ENCODE data around the gene SERPINA5. TPM values are rescaled to one million over a fixed set of nuclear protein-coding genes. Genes with fewer than 3 reads are reported as not detected.
"Not testable (repeated sequence)": the region's sequence is repeated elsewhere in the genome, so short reads cannot be mapped to it uniquely, and the experiment has no call there.

SERPINA5 gene
- total and polyA plus RNA-seq, 3 donors from 2014 or later = 940 to 1,170 (median 1,154) TPM

- Histone ChIP-seq H3K4me3 (no peak overlapping the region), H3K4me1 (no peaks in the 10 kb centered on the region), H3K9me3 (no peaks in the 10 kb centered on the region), H3K27me3 (no peaks in the 10 kb centered on the region), H3K27ac (no peak overlapping the region), H3K36me3 (ENCODE audit: low read depth, missing control alignments) (no peaks in the 10 kb centered on the region)
- WGBS, 2 donors = 88 to 97% methylated on average over 3 to 4 of the region's 4 CpGs
- TF ChIP-seq, protein P1, sequence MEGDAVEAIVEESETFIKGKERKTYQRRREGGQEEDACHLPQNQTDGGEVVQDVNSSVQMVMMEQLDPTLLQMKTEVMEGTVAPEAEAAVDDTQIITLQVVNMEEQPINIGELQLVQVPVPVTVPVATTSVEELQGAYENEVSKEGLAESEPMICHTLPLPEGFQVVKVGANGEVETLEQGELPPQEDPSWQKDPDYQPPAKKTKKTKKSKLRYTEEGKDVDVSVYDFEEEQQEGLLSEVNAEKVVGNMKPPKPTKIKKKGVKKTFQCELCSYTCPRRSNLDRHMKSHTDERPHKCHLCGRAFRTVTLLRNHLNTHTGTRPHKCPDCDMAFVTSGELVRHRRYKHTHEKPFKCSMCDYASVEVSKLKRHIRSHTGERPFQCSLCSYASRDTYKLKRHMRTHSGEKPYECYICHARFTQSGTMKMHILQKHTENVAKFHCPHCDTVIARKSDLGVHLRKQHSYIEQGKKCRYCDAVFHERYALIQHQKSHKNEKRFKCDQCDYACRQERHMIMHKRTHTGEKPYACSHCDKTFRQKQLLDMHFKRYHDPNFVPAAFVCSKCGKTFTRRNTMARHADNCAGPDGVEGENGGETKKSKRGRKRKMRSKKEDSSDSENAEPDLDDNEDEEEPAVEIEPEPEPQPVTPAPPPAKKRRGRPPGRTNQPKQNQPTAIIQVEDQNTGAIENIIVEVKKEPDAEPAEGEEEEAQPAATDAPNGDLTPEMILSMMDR (IDR thresholded peaks at IDR 0.05) = no peak
- no peak for TF ChIP-seq POLR2A (IDR thresholded peaks at IDR 0.05)
- no peak for DNase-seq
- intact Hi-C loops (cut with DNase I; ENCODE audit: low total_unique reads) = no loop called here
Observed at GRCh38 chr14:94632305-94632590, 51.0 kb downstream of the SERPINA5 start.

DNA sequence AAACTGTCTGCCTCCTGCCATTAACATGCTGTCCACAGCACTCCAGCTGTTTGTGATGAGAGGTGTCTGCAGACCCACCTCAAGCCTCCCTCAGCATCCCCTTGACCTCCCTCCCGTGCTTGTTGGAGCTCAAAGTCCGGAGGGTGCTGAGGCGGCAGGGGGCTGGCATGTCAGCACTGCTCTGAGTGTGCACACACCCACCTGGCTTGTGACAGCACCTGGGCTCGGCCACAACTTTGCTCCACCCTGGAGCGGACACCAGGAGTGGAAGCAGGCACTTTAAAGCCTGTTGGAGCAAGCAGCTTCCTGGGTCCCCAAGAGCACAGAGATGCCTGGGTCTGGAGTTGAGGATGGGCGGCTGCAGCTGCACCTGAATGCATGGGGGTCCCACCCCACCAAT, 51.9 kb downstream of the SERPINA5 start:
- TF ChIP-seq, protein P1 (IDR thresholded peaks at IDR 0.05) = no peak
- TF ChIP-seq POLR2A (IDR thresholded peaks at IDR 0.05) = no peak
- intact Hi-C loops (cut with DNase I; ENCODE audit: low total_unique reads) = no loop called here
- 89 to 93% methylated on average over 5 to 6 of the region's 6 CpGs for WGBS, 2 donors

DNA sequence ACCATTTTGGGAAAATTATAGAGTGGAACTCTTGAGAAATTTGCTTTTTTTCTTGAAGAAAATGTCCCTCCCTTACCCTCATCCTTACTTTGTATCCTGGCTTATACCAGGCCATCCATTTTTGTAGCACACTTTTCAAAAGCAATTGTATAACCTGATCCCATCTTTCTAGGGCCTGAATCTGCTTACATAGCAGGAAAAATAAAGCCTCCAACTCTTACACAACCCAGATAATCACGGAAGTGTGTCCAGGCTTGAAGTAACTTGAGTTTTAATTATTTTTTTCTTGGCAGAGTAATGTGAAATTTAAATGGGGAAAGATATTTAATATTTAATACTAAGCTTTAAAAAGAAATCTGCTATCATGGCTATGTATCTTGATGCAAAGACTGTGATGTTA, 53.9 kb downstream of the SERPINA5 start:
- H3K27me3 ChIP-seq = no peaks in the 10 kb centered on the region
- H3K9me3 ChIP-seq = no peaks in the 10 kb centered on the region
- H3K36me3 ChIP-seq (ENCODE audit: low read depth, missing control alignments) = no peaks in the 10 kb centered on the region
- TF ChIP-seq, protein P1 (IDR thresholded peaks at IDR 0.05) = no peak
- TF ChIP-seq POLR2A (IDR thresholded peaks at IDR 0.05) = no peak
- no peak overlapping the region for H3K4me3 ChIP-seq
- no peak for DNase-seq
- no peaks in the 10 kb centered on the region for H3K4me1 ChIP-seq
- 76 to 85% methylated on average over 1 of the region's 1 CpG for WGBS, 2 donors
- H3K27ac ChIP-seq = no peak overlapping the region
- intact Hi-C loops (cut with DNase I; ENCODE audit: low total_unique reads) = no loop called here

More for the DNA sequence above, 51.9 kb downstream of the SERPINA5 start:
- no peaks in the 10 kb centered on the region for H3K9me3 ChIP-seq
- no peak overlapping the region for H3K4me3 ChIP-seq
- no peak for DNase-seq
- H3K27ac ChIP-seq = no peak overlapping the region
- no peaks in the 10 kb centered on the region for H3K27me3 ChIP-seq
- H3K36me3 ChIP-seq (ENCODE audit: low read depth, missing control alignments) = no peaks in the 10 kb centered on the region
- no peaks in the 10 kb centered on the region for H3K4me1 ChIP-seq

DNA sequence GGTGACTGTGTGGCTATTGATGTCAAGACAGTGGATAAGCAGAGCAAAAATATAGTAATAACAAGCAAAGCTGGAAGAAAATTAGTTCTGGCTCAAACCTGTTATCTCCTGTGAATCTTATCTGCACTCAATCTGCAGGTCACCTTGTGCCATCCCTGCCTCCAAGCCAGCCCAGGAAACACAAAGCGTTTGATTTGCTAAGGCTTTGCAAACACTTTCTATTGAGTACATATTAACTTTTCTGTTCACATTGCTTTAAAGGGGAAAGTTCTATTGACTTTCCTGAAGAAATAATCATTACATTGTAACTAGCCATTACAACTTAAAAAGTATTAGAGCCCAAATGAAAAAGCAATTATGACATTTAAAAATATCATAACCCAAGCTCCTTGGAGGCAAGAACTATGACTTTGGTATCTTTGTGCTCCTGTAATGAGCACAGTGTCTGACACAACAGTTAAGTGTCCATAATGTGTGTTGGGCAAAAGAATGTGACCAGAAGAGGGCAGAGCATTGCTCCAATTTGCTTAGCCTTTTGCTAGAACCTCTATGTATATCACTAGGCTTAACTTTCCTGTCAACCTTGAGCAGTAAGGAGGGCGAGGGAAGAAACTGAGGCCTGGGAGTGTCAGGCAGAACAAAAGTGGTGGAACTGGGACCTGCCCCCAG, 55.7 kb downstream of the SERPINA5 start:
- Histone ChIP-seq H3K4me3 (no peak overlapping the region), H3K4me1 (no peaks in the 10 kb centered on the region), H3K9me3 (no peaks in the 10 kb centered on the region), H3K27me3 (no peaks in the 10 kb centered on the region), H3K27ac (no peak overlapping the region), H3K36me3 (ENCODE audit: low read depth, missing control alignments) (no peaks in the 10 kb centered on the region)
- TF ChIP-seq POLR2A (IDR thresholded peaks at IDR 0.05) = no peak
- TF ChIP-seq, protein P1 (IDR thresholded peaks at IDR 0.05) = no peak
- intact Hi-C loops (cut with DNase I; ENCODE audit: low total_unique reads) = no loop called here
- no peak for DNase-seq
- 71 to 80% methylated on average over 2 of the region's 2 CpGs for WGBS, 2 donors

DNA sequence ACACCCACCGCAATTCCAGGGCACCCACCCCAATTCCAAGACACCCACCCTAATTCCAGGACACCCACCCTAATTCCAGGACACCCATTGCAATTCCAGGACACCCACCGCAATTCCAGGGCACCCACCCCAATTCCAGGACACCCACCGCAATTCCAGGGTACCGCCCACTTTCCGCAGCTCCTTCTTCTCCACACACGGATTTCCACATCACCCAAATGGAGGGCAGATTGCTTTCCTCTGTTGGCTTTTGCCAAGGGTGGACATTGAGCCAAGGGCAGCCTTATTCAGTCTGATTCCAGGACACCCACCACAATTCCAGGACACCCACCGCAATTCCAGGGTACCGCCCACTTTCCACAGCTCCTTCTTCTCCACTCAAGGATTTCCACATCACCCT, 56.6 kb downstream of the SERPINA5 start:
- H3K9me3 ChIP-seq; intact Hi-C loops (cut with DNase I; ENCODE audit: low total_unique reads); H3K27ac ChIP-seq; H3K36me3 ChIP-seq (ENCODE audit: low read depth, missing control alignments); H3K4me1 ChIP-seq; H3K27me3 ChIP-seq; H3K4me3 ChIP-seq; DNase-seq: not testable (repeated sequence)
- WGBS, 2 donors = 82 to 83% methylated on average over 8 of the region's 8 CpGs

Measured in testis (tissue), 3 donors.